ENCODE measurements around the gene KCNK4.
"Not testable (repeated sequence)": the region's sequence is repeated elsewhere in the genome, so short reads cannot be mapped to it uniquely, and the experiment has no call there.

KCNK4 gene

GRCh38 chr11:64245401-64245796, 45.7 kb upstream of the KCNK4 start:
- DNase-seq (ENCODE audit: extremely low spot score): no peak
- ChIA-PET POLR2A (interaction anchor here (0.7 to 1.0 kb wide), 2 partner anchors 20 to 59 kb away, joined by 3 read pairs; partner anchors contain the start of gene STIP1), CTCF (interaction anchor here (0.9 to 3.7 kb wide), 11 partner anchors 8 to 87 kb away, joined by 3 to 26 read pairs (median 5); partner anchors contain the start of genes NUDT22 and TRPT1)
- no peak for TF ChIP-seq CTCF (IDR thresholded peaks at IDR 0.05; ENCODE audit: control extremely low read depth, extremely low read depth, low read depth, missing control alignments)

- CTCF ChIA-PET: interaction anchor here (1.2 to 3.7 kb wide), 10 partner anchors 9 to 58 kb away, joined by 3 to 26 read pairs (median 6); partner anchors contain the start of genes NUDT22 and TRPT1
- DNase-seq (ENCODE audit: extremely low spot score): no peak
- POLR2A ChIA-PET: interaction anchor here (0.6 to 1.0 kb wide), 4 partner anchors 20 to 304 kb away, joined by 3 read pairs; partner anchors contain the start of gene STIP1
- TF ChIP-seq CTCF (IDR thresholded peaks at IDR 0.05; ENCODE audit: control extremely low read depth, extremely low read depth, low read depth, missing control alignments): no peak
Measured at GRCh38 chr11:64245797-64246620, 45.1 kb upstream of the KCNK4 start.

- ChIA-PET CTCF (interaction anchor here (0.8 to 3.7 kb wide), 7 partner anchors 9 to 57 kb away, joined by 3 to 26 read pairs (median 6); partner anchors contain the start of genes NUDT22 and TRPT1), POLR2A (interaction anchor here (0.6 to 0.7 kb wide), 3 partner anchors 66 to 304 kb away, joined by 3 read pairs; no protein-coding TSS in a partner anchor)
- not testable (repeated sequence) for DNase-seq (ENCODE audit: extremely low spot score)
Measured at GRCh38 chr11:64246621-64246870, 44.6 kb upstream of the KCNK4 start.

- peak; percentile 85 for DNase-seq (ENCODE audit: extremely low spot score)
- CTCF ChIA-PET: interaction anchor here (0.8 to 3.7 kb wide), 7 partner anchors 20 to 59 kb away, joined by 3 to 26 read pairs (median 4); no protein-coding TSS in a partner anchor
- POLR2A ChIA-PET: interaction anchor here (0.6 kb wide), 2 partner anchors 67 to 106 kb away, joined by 3 read pairs; no protein-coding TSS in a partner anchor
- TF ChIP-seq CTCF (IDR thresholded peaks at IDR 0.05; ENCODE audit: control extremely low read depth, extremely low read depth, low read depth, missing control alignments): no peak
Measured at GRCh38 chr11:64246871-64247728, 44.0 kb upstream of the KCNK4 start, which contains the start of gene PPP1R14B. PPP1R14B (minus strand) TSS chr11:64246943; CDS start chr11:64246673, 270 bp downstream.

GRCh38 chr11:64247729-64248531, 43.2 kb upstream of the KCNK4 start:
- POLR2A ChIA-PET: interaction anchor here (0.6 kb wide), 1 partner anchor 64 kb away, joined by 5 read pairs; no protein-coding TSS in a partner anchor
- CTCF ChIA-PET: interaction anchor here (0.9 to 4.6 kb wide), 6 partner anchors 17 to 60 kb away, joined by 3 to 134 read pairs (median 5); partner anchors contain the start of genes CATSPERZ and ESRRA
- no peak for DNase-seq (ENCODE audit: extremely low spot score)
- no peak for TF ChIP-seq CTCF (IDR thresholded peaks at IDR 0.05; ENCODE audit: control extremely low read depth, extremely low read depth, low read depth, missing control alignments)

GRCh38 chr11:64248578-64248977, 42.5 kb upstream of the KCNK4 start:
- ChIA-PET POLR2A (interaction anchor here (0.6 kb wide), 2 partner anchors 21 to 64 kb away, joined by 3 to 5 read pairs; no protein-coding TSS in a partner anchor), CTCF (interaction anchor here (1.1 to 4.6 kb wide), 3 partner anchors 17 to 54 kb away, joined by 4 to 134 read pairs (median 48); partner anchors contain the start of genes CATSPERZ and ESRRA)

More at GRCh38 chr11:64248578-64248977, 42.5 kb upstream of the KCNK4 start:
- TF ChIP-seq CTCF (IDR thresholded peaks at IDR 0.05; ENCODE audit: control extremely low read depth, extremely low read depth, low read depth, missing control alignments): no peak
- DNase-seq (ENCODE audit: extremely low spot score): no peak

Measured in GM10248 (cell line).